Esophagus (tissue), 2 donors: ENCODE data around the gene GRN. TPM values are rescaled to one million over a fixed set of nuclear protein-coding genes. Genes with fewer than 3 reads are reported as not detected.

ENCODE experiments used
- H3K27ac ChIP-seq, 2 donors: one replicate each; pipeline ENCODE4 v1.5.1; 2013; ENCODE audit warnings: low read depth in 2 of 2, mild to moderate bottlenecking in 2 of 2, inconsistent platforms in 1 of 2, low read length in 1 of 2, moderate library complexity in 1 of 2
- H3K27me3 ChIP-seq, 2 donors: one replicate each; pipeline ENCODE4 v1.6.1; 2013; ENCODE audit warnings: low read length in 2 of 2, control low read depth in 1 of 2, mild to moderate bottlenecking in 1 of 2; ENCODE audit not compliant: insufficient read depth in 2 of 2, control insufficient read depth in 1 of 2
- H3K36me3 ChIP-seq, 2 donors: one replicate each; pipeline ENCODE4 v1.6.1; 2013; ENCODE audit warnings: low read length in 1 of 2; ENCODE audit not compliant: control insufficient read depth in 2 of 2, insufficient read depth in 2 of 2
- H3K4me1 ChIP-seq, 2 donors: one replicate each; pipeline ENCODE4 v1.6.1; 2013; ENCODE audit warnings: low read length in 1 of 2; ENCODE audit not compliant: control insufficient read depth in 2 of 2, insufficient read depth in 2 of 2
- H3K4me3 ChIP-seq, 2 donors: one replicate each; pipeline ENCODE4 v1.5.1; 2013; ENCODE audit warnings: low read length in 2 of 2, mild to moderate bottlenecking in 2 of 2, low read depth in 1 of 2, moderate library complexity in 1 of 2
- H3K9me3 ChIP-seq, 2 donors: one replicate each; pipeline ENCODE4 v1.6.1; 2013; ENCODE audit warnings: mild to moderate bottlenecking in 2 of 2, low read depth in 1 of 2, low read length in 1 of 2, moderate library complexity in 1 of 2; ENCODE audit not compliant: control insufficient read depth in 2 of 2, insufficient read depth in 1 of 2
- WGBS, 2 donors: extraction: QIAGEN DNeasy Blood & Tissue Kit; methylation state at CpG; one replicate each; pipeline ENCODE4 v1.1.7; 2013; 5-methylcytosine and 5-hydroxymethylcytosine counted together
- polyA plus RNA-seq, 2 donors: library from polyadenylated mRNA; stranded (reverse); fragments of 200-250 nt; gene quantifications; one replicate each; pipeline ENCODE4 v1.2.3, GENCODE V29; 2013
- donor health status: healthy with polysubstance abuse.
- donor health status: Bipolar disorder and iron deficiency.

GRN gene
- polyA plus RNA-seq, 2 donors = 211 to 370 TPM

- Histone ChIP-seq H3K9me3 (no peaks in the 10 kb centered on the region), H3K4me3 (no peak overlapping the region), H3K36me3 (peaks cover 20 to 32% of the 10 kb centered on the region in 2 donors), H3K27me3 (no peaks in the 10 kb centered on the region), H3K4me1 (peaks cover 5 to 15% of the 10 kb centered on the region in 2 donors), H3K27ac (no peak overlapping the region)
- 86 to 87% methylated on average over 18 of the region's 18 CpGs for WGBS, 2 donors
These were observed 25.0 kb upstream of the GRN start for GRCh38 chr17:44320066-44320465.

- Histone ChIP-seq H3K27me3 (no peaks in the 10 kb centered on the region), H3K9me3 (no peaks in the 10 kb centered on the region), H3K36me3 (peaks cover 20 to 32% of the 10 kb centered on the region in 2 donors), H3K27ac (no peak overlapping the region), H3K4me3 (no peak overlapping the region), H3K4me1 (peaks cover 5 to 7% of the 10 kb centered on the region in 2 donors)
- 89 to 90% methylated on average over 21 of the region's 21 CpGs for WGBS, 2 donors
These were observed 23.6 kb upstream of the GRN start for GRCh38 chr17:44321246-44322120.

- peaks cover 20 to 32% of the 10 kb centered on the region in 2 donors for H3K36me3 ChIP-seq
- 94 to 95% methylated on average over 11 of the region's 11 CpGs for WGBS, 2 donors
- H3K9me3 ChIP-seq = no peaks in the 10 kb centered on the region
- no peak overlapping the region for H3K27ac ChIP-seq
- H3K4me3 ChIP-seq = no peak overlapping the region
- H3K4me1 ChIP-seq = peaks cover 5 to 7% of the 10 kb centered on the region in 2 donors
- H3K27me3 ChIP-seq = no peaks in the 10 kb centered on the region
These were observed 22.7 kb upstream of the GRN start for GRCh38 chr17:44322236-44322895.

GRCh38 chr17:44323359-44324091 lies 21.6 kb upstream of the GRN start:
- Histone ChIP-seq H3K27ac (peak overlapping the region in 1 of 2 donors; percentile 85), H3K36me3 (peaks cover 20 to 32% of the 10 kb centered on the region in 2 donors), H3K4me1 (peaks cover 5 to 7% of the 10 kb centered on the region in 2 donors), H3K4me3 (peak overlapping the region; percentile 69 to 97), H3K27me3 (no peaks in the 10 kb centered on the region), H3K9me3 (no peaks in the 10 kb centered on the region)
- 57 to 61% methylated on average over 27 of the region's 27 CpGs for WGBS, 2 donors

GRCh38 chr17:44324092-44324570 lies 21.0 kb upstream of the GRN start:
- no peaks in the 10 kb centered on the region for H3K9me3 ChIP-seq
- no peaks in the 10 kb centered on the region for H3K27me3 ChIP-seq
- H3K36me3 ChIP-seq = peaks cover 20 to 29% of the 10 kb centered on the region in 2 donors
- H3K4me1 ChIP-seq = peaks cover 5 to 7% of the 10 kb centered on the region in 2 donors
- 1 to 2% methylated on average over 31 to 38 of the region's 38 CpGs for WGBS, 2 donors
- peak overlapping the region; percentile 80 to 85 for H3K27ac ChIP-seq
- H3K4me3 ChIP-seq = peak overlapping the region; percentile 69 to 97

- Histone ChIP-seq H3K4me1 (peaks cover 5 to 7% of the 10 kb centered on the region in 2 donors), H3K4me3 (peak within 1 kb of the TSS; percentile 69 to 97), H3K27ac (peak within 1 kb of the TSS; percentile 97 to 98), H3K36me3 (peaks cover 16 to 23% of the 10 kb centered on the region in 2 donors), H3K27me3 (no peaks in the 10 kb centered on the region), H3K9me3 (no peaks in the 10 kb centered on the region)
- 0 to 1% methylated on average over 79 to 85 of the region's 85 CpGs for WGBS, 2 donors
These were observed 20.4 kb upstream of the GRN start, which contains the start of gene SLC25A39 for GRCh38 chr17:44324571-44325275. TSS of gene SLC25A39 (minus strand) at chr17:44324823. CDS start at chr17:44323562, 1,261 bp downstream.

GRCh38 chr17:44326861-44327444 lies 18.1 kb upstream of the GRN start:
- Histone ChIP-seq H3K9me3 (no peaks in the 10 kb centered on the region), H3K36me3 (peaks cover 0 to 6% of the 10 kb centered on the region in 2 donors), H3K27ac (peak overlapping the region; percentile 69 to 97), H3K27me3 (no peaks in the 10 kb centered on the region), H3K4me3 (peak overlapping the region in 1 of 2 donors; percentile 69), H3K4me1 (peaks cover 3 to 7% of the 10 kb centered on the region in 2 donors)
- WGBS, 2 donors = 23 to 24% methylated on average over 30 to 31 of the region's 31 CpGs

GRCh38 chr17:44327715-44328449 lies 17.2 kb upstream of the GRN start:
- H3K4me3 ChIP-seq = no peak overlapping the region
- WGBS, 2 donors = 64 to 65% methylated on average over 7 of the region's 7 CpGs
- no peaks in the 10 kb centered on the region for H3K36me3 ChIP-seq
- peaks cover 3 to 7% of the 10 kb centered on the region in 2 donors for H3K4me1 ChIP-seq
- H3K9me3 ChIP-seq = no peaks in the 10 kb centered on the region
- H3K27ac ChIP-seq = no peak overlapping the region
- no peaks in the 10 kb centered on the region for H3K27me3 ChIP-seq
